ENCODE results near the gene CYB5A.

Gene CYB5A

GRCh38 chr18:74315464-74316256, 23.9 kb upstream of the CYB5A start, which contains the start of gene C18orf63:
TSS of gene C18orf63 (plus strand) at chr18:74315839. CDS start at chr18:74317866, 2,027 bp downstream.
- H2AFZ ChIP-seq (ENCODE audit: low read depth, low read length), result no peak within 1 kb of the TSS

GRCh38 chr18:74314759-74315463, 23.1 kb upstream of the CYB5A start:
- no peak overlapping the region for H3K27ac ChIP-seq (ENCODE audit: low read length)

More at GRCh38 chr18:74315464-74316256, 23.9 kb upstream of the CYB5A start, which contains the start of gene C18orf63:
- Histone ChIP-seq H4K20me1 (ENCODE audit: insufficient read depth, low read length) (no peaks in the 10 kb centered on the region), H3K27me3 (ENCODE audit: low read depth, low read length) (no peaks in the 10 kb centered on the region), H3K36me3 (replicated peaks; ENCODE audit: low read depth, low read length) (no peaks in the 10 kb centered on the region), H3K4me1 (ENCODE audit: low read length) (no peaks in the 10 kb centered on the region), H3K27ac (ENCODE audit: low read length) (no peak within 1 kb of the TSS), H3K79me2 (ENCODE audit: low read length) (no peaks in the 10 kb centered on the region), H3K9ac (ENCODE audit: low read length) (no peak within 1 kb of the TSS), H3K4me2 (ENCODE audit: low read length) (no peak within 1 kb of the TSS), H3K9me3 (ENCODE audit: insufficient read depth, low read length) (no peaks in the 10 kb centered on the region), H3K4me3 (ENCODE audit: low read length) (no peak within 1 kb of the TSS)
- TF ChIP-seq EZH2phosphoT487 (IDR thresholded peaks at IDR 0.05; ENCODE audit: low read depth) (no peak), CTCF (IDR thresholded peaks at IDR 0.05; ENCODE audit: low read depth, low read length) (no peak)

GRCh38 chr18:74311000-74311399, 19.2 kb upstream of the CYB5A start:
- Histone ChIP-seq H3K79me2 (ENCODE audit: low read length) (no peaks in the 10 kb centered on the region), H2AFZ (ENCODE audit: low read depth, low read length) (no peak overlapping the region), H3K27me3 (ENCODE audit: low read depth, low read length) (peaks cover 9% of the 10 kb centered on the region; the same call in 1 of the 2 replicates), H3K9ac (ENCODE audit: low read length) (no peak overlapping the region), H3K4me1 (ENCODE audit: low read length) (no peaks in the 10 kb centered on the region), H3K9me3 (ENCODE audit: insufficient read depth, low read length) (no peaks in the 10 kb centered on the region), H3K27ac (ENCODE audit: low read length) (no peak overlapping the region), H3K36me3 (replicated peaks; ENCODE audit: low read depth, low read length) (no peaks in the 10 kb centered on the region), H4K20me1 (ENCODE audit: insufficient read depth, low read length) (no peaks in the 10 kb centered on the region), H3K4me2 (ENCODE audit: low read length) (no peak overlapping the region), H3K4me3 (ENCODE audit: low read length) (no peak overlapping the region)
- no peak for TF ChIP-seq CTCF (IDR thresholded peaks at IDR 0.05; ENCODE audit: low read depth, low read length)
- TF ChIP-seq EZH2phosphoT487 (IDR thresholded peaks at IDR 0.05; ENCODE audit: low read depth), result no peak

More at GRCh38 chr18:74314759-74315463, 23.1 kb upstream of the CYB5A start:
- H3K4me2 ChIP-seq (ENCODE audit: low read length), result no peak overlapping the region
- no peaks in the 10 kb centered on the region for H3K79me2 ChIP-seq (ENCODE audit: low read length)
- 0 out of 2 replicates have a peak, but pooled peaks cover 3% of the 10 kb centered on the region for H3K27me3 ChIP-seq (ENCODE audit: low read depth, low read length)
- no peak overlapping the region for H2AFZ ChIP-seq (ENCODE audit: low read depth, low read length)
- H3K9ac ChIP-seq (ENCODE audit: low read length), result no peak overlapping the region
- H4K20me1 ChIP-seq (ENCODE audit: insufficient read depth, low read length), result no peaks in the 10 kb centered on the region
- H3K4me1 ChIP-seq (ENCODE audit: low read length), result no peaks in the 10 kb centered on the region
- no peaks in the 10 kb centered on the region for H3K9me3 ChIP-seq (ENCODE audit: insufficient read depth, low read length)
- H3K36me3 ChIP-seq (replicated peaks; ENCODE audit: low read depth, low read length), result no peaks in the 10 kb centered on the region
- no peak for TF ChIP-seq CTCF (IDR thresholded peaks at IDR 0.05; ENCODE audit: low read depth, low read length)
- TF ChIP-seq EZH2phosphoT487 (IDR thresholded peaks at IDR 0.05; ENCODE audit: low read depth), result no peak
- no peak overlapping the region for H3K4me3 ChIP-seq (ENCODE audit: low read length)

- H3K27me3 ChIP-seq (ENCODE audit: low read depth, low read length), result peaks cover 14% of the 10 kb centered on the region; the same call in 1 of the 2 replicates
- H3K9ac ChIP-seq (ENCODE audit: low read length), result no peak overlapping the region
- no peaks in the 10 kb centered on the region for H3K36me3 ChIP-seq (replicated peaks; ENCODE audit: low read depth, low read length)
- no peaks in the 10 kb centered on the region for H4K20me1 ChIP-seq (ENCODE audit: insufficient read depth, low read length)
- peak overlapping the region; percentile 9; the same call in 1 of the 2 replicates for H2AFZ ChIP-seq (ENCODE audit: low read depth, low read length)
- no peak overlapping the region for H3K4me2 ChIP-seq (ENCODE audit: low read length)
- no peak overlapping the region for H3K27ac ChIP-seq (ENCODE audit: low read length)
- H3K9me3 ChIP-seq (ENCODE audit: insufficient read depth, low read length), result no peaks in the 10 kb centered on the region
- H3K4me3 ChIP-seq (ENCODE audit: low read length), result no peak overlapping the region
- no peaks in the 10 kb centered on the region for H3K4me1 ChIP-seq (ENCODE audit: low read length)
- TF ChIP-seq CTCF (IDR thresholded peaks at IDR 0.05; ENCODE audit: low read depth, low read length) (peak; percentile 43), EZH2phosphoT487 (IDR thresholded peaks at IDR 0.05; ENCODE audit: low read depth) (no peak)
- no peaks in the 10 kb centered on the region for H3K79me2 ChIP-seq (ENCODE audit: low read length)
These were observed 18.6 kb upstream of the CYB5A start for GRCh38 chr18:74310411-74310810.

Data from OCI-LY3 (cell line).